GM21717 (cell line): ENCODE results near the gene HLA-DOB.

ENCODE experiments used
- ATAC-seq: cut with Tn5 transposase; IDR thresholded peaks from one replicate; pipeline ENCODE4 v1.9.1; 2021; ENCODE audit warnings: mild to moderate bottlenecking, moderate library complexity; ENCODE audit not compliant: unreplicated experiment

The HLA-DOB gene

GRCh38 chr6:32843979-32844838, 27.4 kb upstream of the HLA-DOB start, which contains the start of gene PSMB8:
PSMB8 (minus strand) TSS chr6:32844047; CDS start chr6:32843996, 51 bp downstream.
- ATAC-seq, result peak; percentile 43

- ATAC-seq, result no peak
Measured at GRCh38 chr6:32843331-32843978, 26.7 kb upstream of the HLA-DOB start.

GRCh38 chr6:32842690-32843089, 25.9 kb upstream of the HLA-DOB start:
- ATAC-seq, result no peak

- no peak for ATAC-seq
Measured at GRCh38 chr6:32842021-32842650, 25.3 kb upstream of the HLA-DOB start.

- no peak for ATAC-seq
Measured at GRCh38 chr6:32840604-32841246, 23.9 kb upstream of the HLA-DOB start.

GRCh38 chr6:32839356-32839755, 22.6 kb upstream of the HLA-DOB start:
- ATAC-seq, result no peak

- peak; percentile 54 for ATAC-seq
Measured at GRCh38 chr6:32838114-32838958, 21.5 kb upstream of the HLA-DOB start, which contains the start of gene TAP2. TAP2 (minus strand) TSS chr6:32838739; CDS start chr6:32838233, 506 bp downstream.

- ATAC-seq, result no peak
Measured at GRCh38 chr6:32837651-32838113, 20.9 kb upstream of the HLA-DOB start.

- ATAC-seq, result no peak
Measured at GRCh38 chr6:32836873-32837272, 20.1 kb upstream of the HLA-DOB start.

GRCh38 chr6:32835167-32835893, 18.5 kb upstream of the HLA-DOB start:
- ATAC-seq, result no peak

GRCh38 chr6:32833664-32834063, 16.9 kb upstream of the HLA-DOB start:
- no peak for ATAC-seq

- ATAC-seq, result no peak
Measured at GRCh38 chr6:32832535-32832934, 15.7 kb upstream of the HLA-DOB start.

- ATAC-seq, result no peak
Measured at GRCh38 chr6:32830936-32831335, 14.1 kb upstream of the HLA-DOB start.

- ATAC-seq, result no peak
Measured at GRCh38 chr6:32830017-32830416, 13.2 kb upstream of the HLA-DOB start.

GRCh38 chr6:32829495-32829894, 12.7 kb upstream of the HLA-DOB start:
- no peak for ATAC-seq

GRCh38 chr6:32827025-32827424, 10.2 kb upstream of the HLA-DOB start:
- ATAC-seq, result no peak

GRCh38 chr6:32825966-32826365, 9.2 kb upstream of the HLA-DOB start:
- ATAC-seq, result no peak

- ATAC-seq, result no peak
Measured at GRCh38 chr6:32819729-32820128, 2.9 kb upstream of the HLA-DOB start.

- ATAC-seq, result no peak
Measured at GRCh38 chr6:32818867-32819266, 2.1 kb upstream of the HLA-DOB start.
